Lung (tissue), 12 donors: ENCODE results near the gene KRTAP10-1. TPM values are rescaled to one million over a fixed set of nuclear protein-coding genes. Genes with fewer than 3 reads are reported as not detected.

Experiments
- ATAC-seq: fragments of 200-7000 bp; cut with Tn5 transposase; one replicate; pipeline ENCODE4 v1.9.1; 2020; ENCODE audit warnings: moderate number of reproducible peaks; ENCODE audit not compliant: insufficient read depth, low FRiP score
- DNase-seq, 3 donors: peaks; one replicate each; pipeline ENCODE4 v3.0.0-alpha.2; 2013 to 2017
- H3K27ac ChIP-seq, 2 donors: one replicate each; pipeline ENCODE4 v1.5.1; 2013; ENCODE audit warnings: mild to moderate bottlenecking in 2 of 2, moderate library complexity in 2 of 2, control low read depth in 1 of 2, inconsistent platforms in 1 of 2, low read depth in 1 of 2, low read length in 1 of 2
- H3K27me3 ChIP-seq, 3 donors: one replicate each; pipeline ENCODE4 v1.5.1; 2013; ENCODE audit warnings: low read length in 2 of 3; ENCODE audit not compliant: control insufficient read depth in 3 of 3, insufficient read depth in 3 of 3
- H3K36me3 ChIP-seq, 4 donors: one replicate each; pipeline ENCODE4 v1.5.1; 2013; ENCODE audit warnings: low read length in 4 of 4, mild to moderate bottlenecking in 1 of 4, moderate library complexity in 1 of 4; ENCODE audit not compliant: control insufficient read depth in 4 of 4, insufficient read depth in 4 of 4
- H3K4me1 ChIP-seq, 5 donors: one replicate each; pipeline ENCODE4 v1.5.1; 2013; ENCODE audit warnings: low read length in 5 of 5, mild to moderate bottlenecking in 2 of 5, moderate library complexity in 1 of 5; ENCODE audit not compliant: control insufficient read depth in 5 of 5, insufficient read depth in 5 of 5
- H3K4me3 ChIP-seq: one replicate; pipeline ENCODE4 v1.5.1; 2013; ENCODE audit warnings: mild to moderate bottlenecking, control low read depth, moderate library complexity
- H3K9ac ChIP-seq, 2 donors: one replicate each; pipeline ENCODE4 v1.5.1; 2013; ENCODE audit warnings: low read length in 2 of 2, control low read depth in 1 of 2; ENCODE audit not compliant: insufficient read depth in 1 of 2
- H3K9me3 ChIP-seq, 4 donors: one replicate each; pipeline ENCODE4 v1.5.1; 2013; ENCODE audit warnings: low read length in 3 of 4, mild to moderate bottlenecking in 1 of 4, moderate library complexity in 1 of 4; ENCODE audit not compliant: control insufficient read depth in 4 of 4, insufficient read depth in 3 of 4
- CTCF ChIP-seq: IDR thresholded peaks from 2 replicates; pipeline ENCODE4 v1.5.1; 2012; ENCODE audit warnings: mild to moderate bottlenecking; ENCODE audit errors: control extremely low read depth, extremely low read depth
- WGBS, 2 donors: extraction: QIAGEN DNeasy Blood & Tissue Kit; methylation state at CpG; one replicate each; pipeline ENCODE4 v1.1.7; 2013; 5-methylcytosine and 5-hydroxymethylcytosine counted together
- polyA plus RNA-seq, 2 donors: library from polyadenylated mRNA; stranded (reverse); fragments of 200-250 nt; gene quantifications; one replicate each; pipeline ENCODE4 v1.2.1, GENCODE V29; 2013
- total RNA-seq, 2 donors: library from RNA; depleted of rRNA in 1 of 2; stranded (reverse); fragments of >200 nt in 1 of 2; gene quantifications; one replicate each; pipeline ENCODE4 v1.2.1, GENCODE V29; 2014 to 2021
- donor health status: control.
- donor health status: control.
- donor health status: Bipolar disorder and iron deficiency.
- donor health status: healthy.
- donor health status: DM: yes; HTN: yes; CAD: no.

Gene KRTAP10-1
- total and polyA plus RNA-seq, 4 donors = not detected

GRCh38 chr21:44533891-44534627 lies 5.9 kb downstream of the KRTAP10-1 start:
- Histone ChIP-seq H3K36me3 (no peaks in the 10 kb centered on the region), H3K27ac (no peak overlapping the region), H3K9ac (no peak overlapping the region), H3K4me1 (no peaks in the 10 kb centered on the region), H3K4me3 (no peak overlapping the region), H3K27me3 (no peaks in the 10 kb centered on the region), H3K9me3 (peaks cover 0 to 4% (median 0%) of the 10 kb centered on the region in 4 donors)
- no peak for DNase-seq
- no peak for TF ChIP-seq CTCF
- WGBS, 2 donors = 90 to 91% methylated on average over 15 to 21 of the region's 21 CpGs
- ATAC-seq = no peak

GRCh38 chr21:44533121-44533890 lies 6.7 kb downstream of the KRTAP10-1 start:
- H3K27ac ChIP-seq = no peak overlapping the region
- H3K4me3 ChIP-seq = no peak overlapping the region
- H3K4me1 ChIP-seq = no peaks in the 10 kb centered on the region
- ATAC-seq (no peak), DNase-seq (no peak)
- no peak overlapping the region for H3K9ac ChIP-seq
- 91 to 94% methylated on average over 36 to 37 of the region's 37 CpGs for WGBS, 2 donors
- no peak for TF ChIP-seq CTCF
- no peaks in the 10 kb centered on the region for H3K27me3 ChIP-seq
- H3K36me3 ChIP-seq = no peaks in the 10 kb centered on the region
- peaks cover 0 to 4% (median 0%) of the 10 kb centered on the region in 4 donors for H3K9me3 ChIP-seq

- no peak overlapping the region for H3K27ac ChIP-seq
- ATAC-seq = no peak
- no peak for DNase-seq
Observed at GRCh38 chr21:44532712-44533111, 7.3 kb downstream of the KRTAP10-1 start.

More at GRCh38 chr21:44532712-44533111, 7.3 kb downstream of the KRTAP10-1 start:
- Histone ChIP-seq H3K4me3 (no peak overlapping the region), H3K36me3 (no peaks in the 10 kb centered on the region), H3K4me1 (no peaks in the 10 kb centered on the region), H3K9ac (no peak overlapping the region), H3K9me3 (peaks cover 0 to 4% (median 0%) of the 10 kb centered on the region in 4 donors), H3K27me3 (no peaks in the 10 kb centered on the region)
- 90 to 92% methylated on average over 16 of the region's 16 CpGs for WGBS, 2 donors
- no peak for TF ChIP-seq CTCF
